Measurements from ENCODE around the gene MAPK14.

- TF ChIP-seq YY1 (IDR thresholded peaks at IDR 0.05; ENCODE audit: low read depth) = no peak
- TF ChIP-seq CREB1 (IDR thresholded peaks at IDR 0.05; ENCODE audit: low read depth) = no peak
- TF ChIP-seq TAF1 (IDR thresholded peaks at IDR 0.05; ENCODE audit: low read depth) = no peak
- TF ChIP-seq EP300 (IDR thresholded peaks at IDR 0.05; ENCODE audit: borderline replicate concordance) = no peak
- no peak for TF ChIP-seq FOXM1 (IDR thresholded peaks at IDR 0.05; ENCODE audit: borderline replicate concordance, low read depth)
- TF ChIP-seq RAD21 (IDR thresholded peaks at IDR 0.05; ENCODE audit: low read depth) = no peak
- TF ChIP-seq EGR1 (IDR thresholded peaks at IDR 0.05) = no peak
- no peak for TF ChIP-seq ZBTB7A (IDR thresholded peaks at IDR 0.05; ENCODE audit: low read depth)
- no peak for TF ChIP-seq TCF12 (IDR thresholded peaks at IDR 0.05; ENCODE audit: low read depth)
Observed at GRCh38 chr6:36033935-36034334, 6.3 kb downstream of the MAPK14 start.

All from Ishikawa (cell line).